ENCODE measurements around the gene SBNO2.

DNA sequence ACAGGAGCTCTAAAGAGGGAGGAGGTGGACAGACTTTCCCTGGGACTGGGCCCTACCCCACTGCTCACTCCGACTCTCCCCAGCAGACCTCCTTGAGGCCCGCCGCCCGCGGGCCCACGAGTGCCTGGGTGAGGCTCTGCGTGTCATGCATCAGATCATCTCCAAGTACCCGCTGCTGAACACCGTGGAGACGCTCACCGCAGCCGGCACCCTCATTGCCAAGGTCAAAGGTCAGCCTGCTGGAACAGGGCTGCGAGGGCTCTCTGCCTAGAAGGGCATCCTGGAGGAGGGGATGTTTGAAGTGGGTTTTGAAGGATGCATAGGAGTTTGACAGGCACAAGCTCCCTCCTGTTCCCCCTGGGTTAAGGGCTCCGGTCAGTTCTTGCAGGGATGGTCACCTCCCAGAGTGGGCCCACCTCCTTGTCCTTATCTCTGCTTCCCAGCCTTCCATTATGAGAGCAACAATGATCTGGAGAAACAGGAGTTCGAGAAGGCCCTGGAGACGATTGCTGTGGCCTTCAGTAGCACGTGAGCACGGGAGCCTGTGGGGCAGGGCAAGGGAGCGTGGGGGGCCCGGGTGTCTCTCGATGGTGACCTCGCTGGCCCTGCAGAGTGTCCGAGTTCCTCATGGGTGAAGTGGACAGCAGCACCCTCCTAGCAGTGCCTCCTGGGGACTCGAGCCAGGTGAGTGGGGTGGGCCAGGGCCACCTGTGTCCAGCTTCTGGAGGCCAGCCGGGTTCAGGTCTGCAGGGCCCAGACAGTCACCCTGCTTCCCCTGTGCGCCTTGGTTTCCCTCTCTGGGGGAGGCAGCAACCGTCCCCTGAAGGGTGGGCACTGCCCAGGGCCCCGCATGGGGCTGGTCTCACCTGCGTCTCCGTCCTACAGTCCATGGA, 100.8 kb downstream of the SBNO2 start:
- TF ChIP-seq, protein P1, sequence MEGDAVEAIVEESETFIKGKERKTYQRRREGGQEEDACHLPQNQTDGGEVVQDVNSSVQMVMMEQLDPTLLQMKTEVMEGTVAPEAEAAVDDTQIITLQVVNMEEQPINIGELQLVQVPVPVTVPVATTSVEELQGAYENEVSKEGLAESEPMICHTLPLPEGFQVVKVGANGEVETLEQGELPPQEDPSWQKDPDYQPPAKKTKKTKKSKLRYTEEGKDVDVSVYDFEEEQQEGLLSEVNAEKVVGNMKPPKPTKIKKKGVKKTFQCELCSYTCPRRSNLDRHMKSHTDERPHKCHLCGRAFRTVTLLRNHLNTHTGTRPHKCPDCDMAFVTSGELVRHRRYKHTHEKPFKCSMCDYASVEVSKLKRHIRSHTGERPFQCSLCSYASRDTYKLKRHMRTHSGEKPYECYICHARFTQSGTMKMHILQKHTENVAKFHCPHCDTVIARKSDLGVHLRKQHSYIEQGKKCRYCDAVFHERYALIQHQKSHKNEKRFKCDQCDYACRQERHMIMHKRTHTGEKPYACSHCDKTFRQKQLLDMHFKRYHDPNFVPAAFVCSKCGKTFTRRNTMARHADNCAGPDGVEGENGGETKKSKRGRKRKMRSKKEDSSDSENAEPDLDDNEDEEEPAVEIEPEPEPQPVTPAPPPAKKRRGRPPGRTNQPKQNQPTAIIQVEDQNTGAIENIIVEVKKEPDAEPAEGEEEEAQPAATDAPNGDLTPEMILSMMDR (conservative IDR thresholded peaks at IDR 0.05; ENCODE audit: low read depth, low read length): no peak
- no peak for TF ChIP-seq EZH2 (IDR thresholded peaks at IDR 0.05; ENCODE audit: borderline replicate concordance, low read depth, low read length, poor library complexity, severe bottlenecking)
